Esophagus mucosa (tissue), 1 donor: Measurements from ENCODE around the gene C17orf78. TPM values are rescaled to one million over a fixed set of nuclear protein-coding genes. Genes with fewer than 3 reads are reported as not detected.
"Not testable (repeated sequence)": the region's sequence is repeated elsewhere in the genome, so short reads cannot be mapped to it uniquely, and the experiment has no call there.

ENCODE experiments used
- ATAC-seq: fragments of 200-7000 bp; cut with Tn5 transposase; one replicate; pipeline ENCODE4 v1.9.1; 2020
- total RNA-seq: library from RNA; stranded (reverse); gene quantifications from one replicate; pipeline ENCODE4 v1.2.4, GENCODE V29; 2023
- donor health status: DM: yes; HTN: yes; CAD: no.

C17orf78 gene
- total RNA-seq, 1 donor from 2014 or later: not detected

DNA sequence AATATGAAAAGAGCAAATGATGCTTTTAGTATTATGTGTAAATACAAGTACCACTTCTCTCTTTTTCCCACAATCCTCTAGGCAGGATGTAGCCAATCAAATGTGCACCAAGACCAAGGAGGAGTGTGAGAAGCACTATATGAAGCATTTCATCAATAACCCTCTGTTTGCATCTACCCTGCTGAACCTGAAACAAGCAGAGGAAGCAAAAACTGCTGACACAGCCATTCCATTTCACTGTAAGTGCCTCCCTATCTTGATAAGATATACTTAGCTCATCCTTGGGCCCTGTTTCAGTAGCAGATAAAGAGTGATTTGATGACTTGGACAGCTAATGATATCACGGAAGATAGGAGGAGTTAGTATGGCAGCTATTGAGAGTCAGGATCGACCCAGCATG lies 64.6 kb downstream of the C17orf78 start:
- no peak for ATAC-seq

DNA sequence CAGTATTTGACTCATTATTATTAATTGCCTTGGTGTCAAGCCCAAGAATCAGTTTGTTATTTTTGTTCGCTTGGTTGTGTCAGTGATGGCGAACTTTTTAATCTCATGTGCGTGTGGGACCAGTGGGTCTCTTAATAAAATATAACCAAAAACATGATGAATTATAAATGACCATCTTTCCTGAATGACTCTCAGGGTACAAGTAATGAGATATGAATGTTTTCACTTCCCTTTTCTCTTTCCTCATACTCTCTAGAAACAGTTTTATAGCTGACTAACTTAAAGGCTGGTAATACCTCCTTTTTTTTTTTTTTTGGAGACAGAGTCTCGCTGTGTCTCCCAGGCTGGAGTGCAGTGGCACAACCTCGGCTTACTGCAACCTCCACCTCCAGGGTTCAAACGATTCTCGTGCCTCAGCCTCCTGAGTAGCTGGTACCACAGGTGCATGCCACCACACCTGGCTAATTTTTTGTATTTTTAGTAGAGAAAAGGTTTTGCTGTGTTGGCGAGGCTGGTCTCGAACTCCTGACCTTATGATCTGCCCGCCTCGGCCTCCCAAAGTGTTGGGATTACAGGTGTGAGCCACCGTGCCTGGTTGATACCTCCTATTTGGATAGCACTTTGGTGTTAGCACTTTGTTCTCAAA lies 65.7 kb downstream of the C17orf78 start:
- ATAC-seq: not testable (repeated sequence)

Other genes with a start within 250 kb of the C17orf78 start
- gene ACACA, start 30.9 kb downstream of the C17orf78 start, total RNA-seq: 119 TPM
- 8.2 TPM for gene TADA2A, start 30.9 kb downstream of the C17orf78 start, total RNA-seq
- gene DUSP14, start 113.9 kb downstream of the C17orf78 start, total RNA-seq: 14.2 TPM
- 22.3 TPM for gene SYNRG, start 233.4 kb downstream of the C17orf78 start, total RNA-seq